ENCODE data around the gene RPL38.
"Not testable (repeated sequence)": the region's sequence is repeated elsewhere in the genome, so short reads cannot be mapped to it uniquely, and the experiment has no call there.

The RPL38 gene

GRCh38 chr17:74185571-74186185 is 17.8 kb upstream of the RPL38 start:
- no peak for FAIRE-seq

GRCh38 chr17:74186498-74186897 is 17.0 kb upstream of the RPL38 start:
- no peak for FAIRE-seq

- no peak for FAIRE-seq
These were observed 15.7 kb upstream of the RPL38 start for GRCh38 chr17:74187761-74188160.

GRCh38 chr17:74188687-74189086 is 14.8 kb upstream of the RPL38 start:
- not testable (repeated sequence) for FAIRE-seq

- peak; percentile 84 for FAIRE-seq
These were observed 13.3 kb upstream of the RPL38 start for GRCh38 chr17:74190154-74190553.

- no peak for FAIRE-seq
These were observed 12.6 kb upstream of the RPL38 start for GRCh38 chr17:74190807-74191406.

- peak; percentile 87 for FAIRE-seq
These were observed 10.3 kb upstream of the RPL38 start for GRCh38 chr17:74192950-74193781.

GRCh38 chr17:74194682-74195081 is 8.8 kb upstream of the RPL38 start:
- FAIRE-seq: no peak

GRCh38 chr17:74196541-74197317 is 6.7 kb upstream of the RPL38 start:
- FAIRE-seq: no peak

GRCh38 chr17:74197801-74198200 is 5.7 kb upstream of the RPL38 start:
- no peak for FAIRE-seq

- FAIRE-seq: no peak
These were observed 4.8 kb upstream of the RPL38 start for GRCh38 chr17:74198694-74199093.

GRCh38 chr17:74199306-74200092 is 4.0 kb upstream of the RPL38 start:
- no peak for FAIRE-seq

- FAIRE-seq: no peak
These were observed 3.4 kb upstream of the RPL38 start for GRCh38 chr17:74200112-74200511.

GRCh38 chr17:74201250-74201649 is 2.2 kb upstream of the RPL38 start:
- FAIRE-seq: no peak

- no peak for FAIRE-seq
These were observed 1.5 kb upstream of the RPL38 start for GRCh38 chr17:74201948-74202347.

- FAIRE-seq: no peak
These were observed 540 bp upstream of the RPL38 start for GRCh38 chr17:74202938-74203337.

GRCh38 chr17:74204474-74204873 is 996 bp downstream of the RPL38 start:
- no peak for FAIRE-seq

GRCh38 chr17:74205274-74205673 is 1.8 kb downstream of the RPL38 start:
- no peak for FAIRE-seq

GRCh38 chr17:74206332-74206818 is 2.9 kb downstream of the RPL38 start:
- FAIRE-seq: no peak

- no peak for FAIRE-seq
These were observed 7.0 kb downstream of the RPL38 start for GRCh38 chr17:74210191-74211140.
